DLD1 (cell line): ENCODE data around the gene TPO.
"Not testable (repeated sequence)": the region's sequence is repeated elsewhere in the genome, so short reads cannot be mapped to it uniquely, and the experiment has no call there.

Experiments
- in situ Hi-C: cut with HindIII; loops from 2 replicates; pipeline ENCODE4 v1.10.0; 2017; ENCODE audit warnings: low sequenced_read_pairs

TPO gene

DNA sequence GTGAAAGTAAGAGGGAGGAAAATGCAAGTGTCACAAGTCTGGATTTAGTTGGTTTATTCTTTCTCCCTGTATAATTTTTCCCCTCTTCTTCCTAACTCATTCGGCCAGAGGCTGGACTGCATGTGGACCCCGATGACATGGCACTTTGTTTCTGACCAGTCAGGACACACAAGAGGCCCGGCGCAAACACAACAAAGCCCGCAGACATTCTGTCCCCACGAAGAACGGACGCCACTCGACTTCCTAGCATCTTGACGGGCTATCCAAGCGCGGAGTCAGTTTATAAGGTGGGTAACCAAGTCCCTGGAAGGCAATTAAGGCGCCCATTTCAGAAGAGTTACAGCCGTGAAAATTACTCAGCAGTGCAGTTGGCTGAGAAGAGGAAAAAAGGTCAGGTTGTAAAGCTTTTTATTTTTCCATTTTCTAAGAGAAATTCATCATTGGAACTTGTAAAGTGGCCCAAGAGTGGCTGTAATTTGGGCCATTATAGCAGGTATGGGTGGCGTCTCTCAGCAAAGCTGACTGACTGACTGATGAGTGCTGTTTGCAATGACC lies at the start of gene TPO:
TSS of gene TPO (plus strand) at position 308 of the 555 bp plus-strand sequence. CDS start 946 bp downstream, outside the sequence.
- in situ Hi-C loops: no loop called here

DNA sequence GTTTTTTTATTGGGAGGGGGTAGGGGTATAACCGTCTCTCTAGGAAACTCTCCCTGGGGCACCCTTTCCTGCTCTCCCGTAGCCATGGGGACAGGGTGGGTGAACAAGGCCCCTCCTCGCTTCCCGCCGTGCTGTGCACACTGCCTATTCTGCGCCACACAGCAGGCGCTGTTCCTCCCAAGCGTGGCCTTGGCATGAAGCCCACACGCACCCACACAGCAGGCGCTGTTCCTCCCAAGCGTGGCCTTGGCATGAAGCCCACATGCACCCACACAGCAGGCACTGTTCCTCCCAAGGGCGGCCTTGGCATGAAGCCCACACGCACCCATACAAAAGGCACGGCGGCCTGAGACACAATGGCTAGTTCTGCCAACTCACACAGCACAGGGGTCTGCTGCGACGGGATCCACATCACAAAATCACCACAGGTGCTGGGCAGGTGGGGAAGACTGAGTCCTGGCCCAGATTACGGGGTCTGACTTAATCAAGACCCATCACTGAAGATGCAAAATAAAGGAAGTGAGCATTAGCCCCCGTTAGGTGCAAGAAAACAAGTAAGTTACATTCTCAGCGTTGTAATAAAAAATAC lies 46.6 kb upstream of the TPO start:
- in situ Hi-C loops: no loop called here

DNA sequence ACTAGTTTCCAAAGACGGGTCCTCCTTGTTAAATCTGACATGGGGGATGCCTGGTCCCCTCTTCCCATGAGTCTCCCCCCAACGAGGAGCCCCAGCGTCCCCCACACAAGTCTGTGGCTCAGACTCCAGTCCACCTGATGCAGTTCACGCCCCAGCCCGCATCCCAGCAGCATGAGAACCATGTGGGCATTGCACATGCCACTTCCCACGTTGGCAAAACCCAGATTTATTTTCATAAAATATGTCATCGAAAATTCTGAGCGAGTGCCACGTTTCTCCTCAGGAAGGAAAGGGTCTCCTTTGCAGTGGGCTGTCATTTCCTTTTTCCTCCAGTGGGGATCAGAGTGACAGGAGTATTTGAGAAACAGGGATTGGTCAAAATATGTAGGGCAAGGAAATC lies 45.7 kb upstream of the TPO start:
- in situ Hi-C loops: no loop called here

DNA sequence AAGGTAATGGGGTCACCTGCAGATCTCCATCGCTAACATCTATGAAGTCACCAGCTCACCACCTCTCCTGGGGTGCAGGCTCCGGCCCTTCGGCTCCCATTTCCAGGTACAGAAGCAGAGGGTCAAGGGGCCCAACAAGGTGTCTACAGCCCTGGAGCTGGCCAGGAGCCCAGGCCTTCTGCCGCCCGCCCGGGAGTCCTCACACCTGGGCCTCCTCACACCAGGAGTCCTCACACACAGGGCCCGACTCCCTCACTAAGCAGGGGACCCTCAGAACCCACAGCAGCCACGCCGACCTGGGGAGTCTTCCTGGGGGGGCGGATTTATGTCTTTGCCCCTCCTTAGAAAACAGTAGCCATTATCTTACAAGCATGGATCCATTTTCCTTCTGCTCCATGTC lies 43.4 kb upstream of the TPO start:
- in situ Hi-C loops: no loop called here

DNA sequence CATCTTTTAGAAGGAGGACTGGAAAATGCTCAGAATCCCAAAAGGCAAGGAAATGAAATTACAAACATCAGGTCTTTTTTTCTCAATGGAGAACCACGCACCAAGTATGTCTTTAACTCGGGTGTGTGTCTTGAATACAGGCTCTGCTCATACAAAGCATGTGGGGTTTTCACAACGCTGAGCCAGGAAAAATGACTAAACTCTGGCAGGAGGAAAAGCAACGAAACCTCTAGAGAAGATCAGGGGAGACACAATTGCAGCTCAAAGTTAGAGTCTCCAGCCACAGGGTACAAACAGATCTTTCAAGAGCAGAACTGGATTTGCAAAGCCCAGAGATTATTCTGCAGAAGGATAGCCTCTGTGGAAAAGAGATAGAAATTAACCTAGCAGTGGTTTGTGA lies 42.8 kb upstream of the TPO start:
- in situ Hi-C loops: no loop called here

DNA sequence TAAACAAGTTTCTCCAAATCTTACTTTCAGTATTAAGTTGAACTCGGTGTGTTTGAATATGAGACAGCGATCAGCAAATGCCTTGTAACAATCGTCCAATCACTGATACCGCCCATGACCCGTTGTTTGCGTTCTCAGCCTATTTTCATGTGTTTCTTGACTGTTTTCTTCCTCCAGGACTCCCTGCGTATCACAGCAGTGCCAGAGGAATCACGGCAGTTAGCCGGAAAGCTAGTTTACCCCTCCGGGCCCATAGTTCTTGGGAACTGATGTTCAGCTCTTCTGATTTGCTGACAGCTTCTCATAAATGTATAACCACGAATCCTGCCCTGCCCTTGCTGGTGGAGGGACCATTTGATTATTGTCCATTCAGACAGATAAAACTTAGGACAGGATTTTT lies 42.2 kb upstream of the TPO start:
- in situ Hi-C loops: no loop called here

DNA sequence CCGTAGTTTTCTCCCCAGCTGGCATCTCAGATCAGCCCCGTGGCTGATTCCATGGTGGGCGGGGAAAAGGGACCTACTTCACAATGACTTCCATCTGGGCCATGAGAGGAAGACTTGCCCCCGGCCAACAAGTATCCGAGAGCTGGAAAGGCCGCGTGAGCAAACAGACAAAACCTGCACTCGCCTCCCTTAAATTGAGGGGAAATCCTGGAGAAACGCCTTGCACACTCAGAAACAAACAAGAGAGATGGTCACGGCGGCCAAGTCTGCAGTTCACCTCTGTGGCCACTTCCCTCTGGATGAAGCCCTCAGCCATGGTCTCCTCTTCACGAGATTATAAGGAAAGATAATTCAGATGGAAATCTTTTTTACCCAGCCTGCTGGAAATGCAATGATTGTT lies 39.4 kb upstream of the TPO start:
- in situ Hi-C loops: no loop called here

DNA sequence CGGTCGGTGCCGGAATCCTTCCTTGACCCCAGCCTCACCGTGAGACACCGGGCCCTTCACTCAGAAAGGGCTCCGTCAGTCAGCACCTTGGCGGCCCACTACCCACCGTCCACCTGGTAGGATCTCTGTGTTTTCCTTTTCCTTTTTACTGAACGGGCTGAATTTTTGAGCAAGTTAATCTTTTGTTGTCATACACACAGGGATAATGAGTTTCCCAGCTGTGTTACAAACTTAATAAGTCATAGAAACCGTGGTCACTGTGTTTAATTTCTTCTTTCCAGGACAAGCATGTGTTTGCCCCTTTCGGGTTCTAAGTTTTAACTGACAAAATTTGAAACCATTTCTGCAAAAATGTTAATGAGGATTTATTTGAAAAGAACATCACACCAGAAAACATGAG lies 39.0 kb upstream of the TPO start:
- in situ Hi-C loops: no loop called here

DNA sequence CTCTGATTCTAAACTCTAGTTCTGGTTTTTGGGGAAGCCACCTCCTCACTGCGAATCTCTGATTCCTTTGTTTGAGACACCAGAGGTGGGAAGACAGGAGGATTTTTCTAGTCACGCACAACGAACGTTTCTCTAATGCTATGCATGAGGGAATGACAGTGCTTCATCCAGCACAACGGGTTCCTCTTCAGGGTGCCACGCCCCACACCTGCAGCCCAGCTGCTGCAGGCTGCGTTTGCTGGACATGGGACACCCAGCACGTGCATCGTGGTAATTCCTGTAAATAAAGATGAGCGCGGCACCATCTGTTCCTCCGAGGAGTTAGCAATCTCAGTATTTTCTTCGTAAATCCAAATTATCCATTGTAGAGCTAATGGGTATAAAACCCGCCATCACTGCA lies 37.5 kb upstream of the TPO start:
- in situ Hi-C loops: no loop called here

DNA sequence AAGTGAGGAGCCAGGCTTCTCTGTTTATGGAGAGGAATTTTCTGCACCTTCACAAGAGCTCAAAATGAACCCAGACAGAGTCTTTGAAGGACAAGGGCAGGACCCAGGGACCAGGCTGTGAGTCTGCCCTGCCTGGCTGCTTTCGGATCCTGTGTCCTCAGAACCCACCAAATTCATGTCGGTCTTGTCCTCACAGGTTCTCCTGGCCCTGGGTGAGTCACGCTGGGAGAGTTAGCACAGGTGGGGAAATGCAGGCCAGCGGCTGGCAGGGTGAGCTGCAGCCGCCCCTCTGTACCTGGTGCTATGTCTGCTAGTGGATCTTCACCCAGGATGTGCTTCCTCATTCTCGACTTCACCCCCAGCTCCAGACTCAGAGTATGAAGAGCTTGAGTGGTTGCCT lies 35.8 kb upstream of the TPO start:
- in situ Hi-C loops: no loop called here

DNA sequence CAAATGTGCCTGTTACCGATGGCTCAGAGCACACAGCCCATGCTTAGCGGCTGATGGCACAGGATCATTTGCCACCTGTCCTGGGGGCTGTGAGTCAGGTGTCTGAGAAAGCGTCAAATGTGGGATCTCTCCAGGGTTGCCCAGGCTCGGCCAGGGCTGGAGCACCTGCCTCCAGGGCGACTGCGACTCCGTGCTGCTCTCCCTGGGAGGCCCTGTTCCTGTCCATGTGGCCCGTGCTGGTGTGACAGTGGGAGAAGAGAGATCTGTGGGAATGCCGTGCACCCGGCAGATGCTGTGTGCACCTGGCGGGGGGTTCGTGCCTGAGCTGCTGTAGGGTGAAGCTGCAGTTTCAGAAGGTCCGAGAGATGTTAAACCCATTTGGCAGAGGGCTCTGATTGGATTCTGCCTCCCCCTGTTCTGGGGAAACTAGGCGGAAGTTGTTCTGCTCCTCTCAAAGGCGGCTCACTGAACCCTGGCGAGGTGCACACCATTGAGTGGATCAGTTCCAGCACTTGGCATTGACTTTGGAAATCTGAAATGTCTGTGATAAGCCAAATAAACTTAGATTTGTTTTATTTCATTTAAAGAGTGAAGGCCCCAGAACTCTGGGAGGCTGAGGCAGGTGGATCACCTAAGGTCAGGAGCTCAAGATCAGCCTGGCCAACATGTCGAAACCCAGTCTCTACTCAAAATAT lies 34.7 kb upstream of the TPO start:
- in situ Hi-C loops: no loop called here

DNA sequence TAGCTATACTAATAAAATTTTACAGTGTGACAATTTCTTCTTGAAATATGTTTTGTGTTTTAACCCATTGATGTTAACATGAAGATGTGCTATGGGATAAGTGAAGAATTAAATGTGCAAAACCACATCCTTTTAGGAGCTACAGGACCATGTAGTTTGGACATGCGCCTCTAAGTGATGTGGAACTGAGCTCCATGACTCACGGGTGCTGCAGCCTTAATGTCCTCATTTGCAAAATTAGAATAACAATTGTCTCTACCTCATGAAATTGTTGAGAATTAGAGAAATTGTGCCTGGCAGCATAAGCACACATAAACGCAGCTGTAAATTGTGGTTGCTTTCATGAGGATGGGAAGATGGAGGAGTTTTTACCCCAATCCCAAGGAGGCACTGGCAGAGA lies 31.6 kb upstream of the TPO start:
- in situ Hi-C loops: no loop called here

DNA sequence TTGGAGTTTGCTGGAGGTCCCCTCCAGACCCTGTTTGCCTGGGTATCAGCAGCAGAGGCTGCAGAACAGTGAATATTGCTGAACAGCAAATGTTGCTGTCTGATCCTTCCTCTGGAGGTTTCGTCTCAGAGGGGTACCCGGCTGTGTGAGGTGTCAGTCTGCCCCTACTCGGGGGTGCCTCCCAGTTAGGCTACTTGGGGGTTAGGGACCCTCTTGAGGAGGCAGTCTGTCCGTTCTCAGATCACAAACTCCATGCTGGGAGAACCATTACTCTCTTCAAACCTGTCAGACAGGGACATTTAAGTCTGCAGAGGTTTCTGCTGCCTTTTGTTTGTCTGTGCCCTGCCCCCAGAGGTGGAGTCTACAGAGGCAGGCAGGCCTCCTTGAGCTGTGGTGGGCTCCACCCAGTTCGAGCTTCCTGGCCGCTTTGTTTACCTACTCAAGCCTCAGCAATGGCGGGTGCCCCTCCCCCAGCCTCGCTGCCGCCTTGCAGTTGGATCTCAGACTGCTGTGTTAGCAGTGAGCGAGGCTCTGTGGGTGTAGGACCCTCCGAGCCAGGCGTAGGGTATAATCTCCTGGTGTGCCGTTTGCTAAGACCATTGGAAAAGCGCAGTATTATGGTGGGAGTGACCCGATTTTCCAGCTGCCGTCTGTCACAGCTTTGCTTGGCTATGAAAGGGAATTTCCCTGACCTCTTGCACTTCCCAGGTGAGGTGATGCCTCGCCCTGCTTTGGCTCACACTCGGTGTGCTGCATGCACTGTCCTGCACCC lies 25.1 kb upstream of the TPO start:
- in situ Hi-C loops: not testable (repeated sequence)

DNA sequence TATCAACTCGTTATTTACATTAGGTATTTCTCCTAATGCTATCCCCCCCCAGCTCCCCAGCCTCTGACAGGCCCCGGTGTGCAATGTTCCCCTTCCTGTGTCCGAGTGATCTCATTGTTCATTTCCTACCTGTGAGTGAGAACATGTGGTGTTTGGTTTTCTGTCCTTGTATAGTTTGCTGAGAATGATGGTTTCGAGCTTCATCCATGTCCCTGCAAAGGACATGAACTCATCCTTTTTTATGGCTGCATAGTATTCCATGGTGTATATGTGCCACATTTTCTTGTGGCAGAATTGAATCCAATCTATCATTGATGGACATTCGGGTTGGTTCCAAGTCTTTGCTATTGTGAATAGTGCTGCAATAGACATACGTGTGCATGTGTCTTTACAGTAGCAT lies 23.1 kb upstream of the TPO start:
- in situ Hi-C loops: not testable (repeated sequence)

DNA sequence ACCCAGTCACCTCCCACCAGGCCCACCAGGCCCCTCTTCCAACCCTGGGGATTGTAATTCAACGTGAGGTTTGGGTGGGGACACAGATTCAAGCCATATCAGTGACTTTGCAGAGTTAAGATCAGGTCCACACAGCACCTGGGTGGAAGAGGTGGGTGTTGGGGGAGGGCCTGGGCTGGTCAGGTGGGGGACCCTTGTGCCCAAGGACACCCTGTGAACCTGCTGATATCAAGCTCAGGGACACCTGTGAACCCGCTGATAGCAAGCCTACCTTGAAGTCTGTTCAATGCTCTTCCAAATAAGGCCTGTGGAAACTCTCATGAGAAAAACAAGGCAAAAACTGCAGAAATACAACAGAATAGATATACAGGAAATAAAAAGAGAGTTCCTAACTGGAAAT lies 19.9 kb upstream of the TPO start:
- in situ Hi-C loops: no loop called here

DNA sequence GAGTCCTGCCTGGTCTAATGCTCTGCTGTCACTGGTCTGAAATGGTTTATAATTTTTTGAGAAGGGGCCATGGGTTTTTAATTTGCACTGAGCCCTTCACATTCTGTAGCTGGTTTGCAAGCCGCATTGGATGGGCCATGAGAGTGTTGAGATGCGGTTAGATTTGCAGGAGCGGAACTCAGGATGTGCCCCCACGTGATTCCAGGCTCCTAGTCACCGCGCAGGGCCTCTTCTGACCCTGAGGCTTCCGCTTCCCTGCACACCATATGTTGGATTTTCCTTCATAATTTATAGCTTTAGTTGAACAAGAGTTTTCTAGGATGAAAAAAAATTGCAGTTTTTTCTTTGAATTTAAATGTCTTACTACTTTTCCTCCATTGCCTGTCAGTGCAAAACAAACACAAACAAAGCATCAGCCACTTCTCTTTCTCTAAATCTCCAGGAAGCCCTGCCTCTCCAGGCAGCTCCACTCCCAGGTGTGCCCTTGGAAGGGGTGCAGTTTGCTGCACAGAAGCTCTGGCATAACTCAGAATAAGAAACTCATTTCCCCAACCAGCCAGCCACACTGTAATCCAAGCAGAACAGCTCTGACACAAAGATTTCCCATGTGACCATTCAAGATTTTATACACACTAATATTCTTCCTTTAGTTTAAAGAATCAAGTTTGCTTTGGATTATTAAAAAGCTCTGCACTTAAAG lies 18.4 kb upstream of the TPO start:
- in situ Hi-C loops: no loop called here

DNA sequence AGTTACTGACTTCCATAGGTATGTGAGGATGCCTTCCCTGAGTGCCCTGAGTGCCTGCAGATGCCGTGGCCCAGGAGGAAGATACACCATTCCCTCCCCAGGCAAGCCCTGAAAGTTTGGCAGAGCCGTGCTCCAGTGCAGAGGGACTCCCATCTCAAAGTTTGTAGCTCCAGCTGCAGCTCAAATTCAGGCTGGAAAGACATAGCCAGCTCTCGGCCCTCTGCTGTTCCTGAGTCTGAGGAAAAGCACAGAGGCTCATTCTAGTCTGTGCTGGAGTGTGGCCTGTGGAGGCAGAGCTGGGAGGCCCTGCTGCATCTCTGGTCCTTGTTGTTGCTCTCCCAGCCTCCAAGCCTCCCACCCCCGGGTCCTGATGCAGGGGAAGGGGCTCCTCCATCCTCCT lies 15.9 kb upstream of the TPO start:
- in situ Hi-C loops: no loop called here

DNA sequence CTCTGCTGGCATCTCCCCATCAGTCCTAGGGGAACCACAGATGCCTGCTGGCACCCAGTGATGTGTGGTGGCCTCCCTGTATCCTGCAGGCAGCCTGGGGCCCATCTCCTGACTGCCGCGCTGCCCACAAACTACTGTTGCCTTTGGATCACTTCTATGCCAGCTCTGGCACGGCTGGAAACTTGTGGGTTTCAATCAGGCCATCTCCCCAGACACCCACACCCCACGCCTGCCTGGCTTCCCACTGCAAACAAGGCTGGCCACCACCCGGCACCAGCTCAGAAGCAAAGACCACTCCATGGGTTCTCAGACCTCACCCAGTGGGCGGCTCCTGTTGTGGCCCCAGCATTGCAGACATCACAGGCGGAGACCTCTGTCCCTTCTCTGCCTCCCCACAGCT lies 15.1 kb upstream of the TPO start:
- in situ Hi-C loops: no loop called here

DNA sequence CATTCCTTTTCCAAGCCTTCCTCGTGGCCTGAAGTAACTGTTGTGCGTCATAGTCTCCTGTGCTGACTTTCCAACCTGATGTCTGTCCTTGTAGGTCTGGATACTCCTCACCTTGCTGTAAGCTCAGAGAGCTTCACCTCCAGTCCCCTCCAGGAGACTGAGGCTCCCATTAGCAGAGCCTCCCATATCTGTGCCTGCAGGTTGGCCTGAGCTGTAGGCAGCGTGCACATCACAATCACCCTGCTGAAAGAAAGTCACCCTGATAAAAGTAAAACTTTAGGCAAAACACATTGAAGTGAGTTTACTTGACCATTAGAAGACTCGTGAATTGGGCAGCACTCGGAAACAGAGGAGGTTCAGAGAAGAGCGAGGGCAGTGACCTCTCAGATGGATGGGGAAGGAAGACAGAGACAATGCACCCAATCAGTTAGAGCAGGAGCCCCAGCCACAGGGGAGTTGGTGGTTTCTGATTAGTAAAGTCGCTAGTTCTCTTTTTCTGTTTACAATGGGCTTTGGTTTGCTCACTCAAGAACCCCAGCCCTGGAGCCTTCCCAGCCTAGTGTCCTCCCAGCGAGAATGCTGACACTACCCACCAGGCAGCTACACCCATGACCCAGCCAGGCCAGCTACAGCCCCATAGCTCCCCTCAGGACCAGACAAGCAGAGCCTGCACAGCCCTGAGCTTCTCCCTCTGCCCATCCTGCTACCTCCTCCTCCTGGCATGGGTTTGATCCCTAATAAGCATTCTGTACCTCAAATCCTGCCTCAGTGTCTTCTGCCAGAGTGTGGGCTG lies 12.1 kb upstream of the TPO start:
- in situ Hi-C loops: no loop called here

DNA sequence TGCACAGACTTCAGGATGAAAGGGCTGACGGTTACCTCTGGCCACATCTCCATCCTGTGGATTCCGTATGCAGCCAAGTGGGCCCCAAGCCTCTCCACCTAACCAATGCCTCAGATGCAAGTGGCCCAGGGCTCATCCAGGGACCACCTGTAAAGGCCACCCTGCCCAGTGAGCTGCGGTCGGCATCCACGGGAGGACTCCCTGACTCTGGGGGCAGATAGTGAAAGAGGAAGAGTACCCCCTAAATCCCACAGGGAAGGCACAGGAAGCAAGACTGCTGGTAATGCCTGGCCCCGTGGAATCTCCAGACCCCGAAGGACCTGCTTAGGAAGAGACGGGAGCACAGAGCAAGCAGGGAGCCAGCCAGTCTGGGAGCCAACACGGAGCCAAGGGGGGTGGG lies 11.2 kb upstream of the TPO start:
- in situ Hi-C loops: no loop called here

DNA sequence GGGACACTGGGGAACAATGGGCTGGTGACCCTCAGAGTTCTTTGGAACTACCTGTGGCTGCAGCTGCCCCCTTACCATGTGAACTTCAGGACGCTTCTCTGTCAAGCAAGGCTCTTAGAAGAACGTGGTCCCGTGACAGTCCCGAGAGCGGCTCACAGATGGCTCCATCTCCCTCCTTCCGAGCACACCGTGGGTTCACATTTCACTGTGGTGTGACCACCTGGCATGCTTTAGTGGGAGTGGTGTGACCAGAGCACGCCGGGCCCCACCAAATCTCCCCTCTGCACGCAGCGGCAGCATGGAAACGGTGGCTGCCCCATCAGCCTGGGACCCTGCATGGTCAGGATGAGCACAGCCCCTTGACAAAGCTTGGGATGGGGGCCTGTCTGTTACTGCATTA lies 9.7 kb upstream of the TPO start:
- in situ Hi-C loops: no loop called here
